ENCODE measurements around the gene CST5.
"Not testable (repeated sequence)": the region's sequence is repeated elsewhere in the genome, so short reads cannot be mapped to it uniquely, and the experiment has no call there.

The CST5 gene

GRCh38 chr20:23918101-23918862 lies 38.7 kb upstream of the CST5 start:
- no peaks in the 10 kb centered on the region for H3K27me3 ChIP-seq (ENCODE audit: control insufficient read depth, insufficient read depth, low read length)
- no peaks in the 10 kb centered on the region for H3K36me3 ChIP-seq (ENCODE audit: control insufficient read depth, low read depth, low read length)
- H3K4me3 ChIP-seq (ENCODE audit: low read length): no peak overlapping the region
- H3K27ac ChIP-seq (ENCODE audit: low read length): no peak overlapping the region
- no peaks in the 10 kb centered on the region for H3K4me1 ChIP-seq (ENCODE audit: control insufficient read depth, low read depth, low read length)
- no peak overlapping the region for H3K9ac ChIP-seq (ENCODE audit: low read length)
- H3K9me3 ChIP-seq (ENCODE audit: control insufficient read depth, low read depth, low read length): no peaks in the 10 kb centered on the region

- Histone ChIP-seq H3K27ac (ENCODE audit: low read length) (no peak overlapping the region), H3K9me3 (ENCODE audit: control insufficient read depth, low read depth, low read length) (no peaks in the 10 kb centered on the region), H3K4me1 (ENCODE audit: control insufficient read depth, low read depth, low read length) (no peaks in the 10 kb centered on the region), H3K4me3 (ENCODE audit: low read length) (no peak overlapping the region), H3K36me3 (ENCODE audit: control insufficient read depth, low read depth, low read length) (no peaks in the 10 kb centered on the region), H3K27me3 (ENCODE audit: control insufficient read depth, insufficient read depth, low read length) (no peaks in the 10 kb centered on the region), H3K9ac (ENCODE audit: low read length) (no peak overlapping the region)
Observed at GRCh38 chr20:23917024-23917725, 37.6 kb upstream of the CST5 start.

GRCh38 chr20:23915844-23916243 lies 36.3 kb upstream of the CST5 start:
- no peak overlapping the region for H3K9ac ChIP-seq (ENCODE audit: low read length)
- no peaks in the 10 kb centered on the region for H3K36me3 ChIP-seq (ENCODE audit: control insufficient read depth, low read depth, low read length)
- H3K27ac ChIP-seq (ENCODE audit: low read length): no peak overlapping the region
- H3K27me3 ChIP-seq (ENCODE audit: control insufficient read depth, insufficient read depth, low read length): no peaks in the 10 kb centered on the region
- H3K4me3 ChIP-seq (ENCODE audit: low read length): no peak overlapping the region
- H3K9me3 ChIP-seq (ENCODE audit: control insufficient read depth, low read depth, low read length): no peaks in the 10 kb centered on the region
- H3K4me1 ChIP-seq (ENCODE audit: control insufficient read depth, low read depth, low read length): no peaks in the 10 kb centered on the region

- not testable (repeated sequence) for H3K4me3 ChIP-seq (ENCODE audit: low read length); H3K27ac ChIP-seq (ENCODE audit: low read length); H3K9ac ChIP-seq (ENCODE audit: low read length); H3K27me3 ChIP-seq (ENCODE audit: control insufficient read depth, insufficient read depth, low read length); H3K9me3 ChIP-seq (ENCODE audit: control insufficient read depth, low read depth, low read length); H3K4me1 ChIP-seq (ENCODE audit: control insufficient read depth, low read depth, low read length); H3K36me3 ChIP-seq (ENCODE audit: control insufficient read depth, low read depth, low read length)
Observed at GRCh38 chr20:23914469-23914868, 34.9 kb upstream of the CST5 start.

- H3K4me1 ChIP-seq (ENCODE audit: control insufficient read depth, low read depth, low read length): no peaks in the 10 kb centered on the region
- no peak overlapping the region for H3K9ac ChIP-seq (ENCODE audit: low read length)
- H3K27me3 ChIP-seq (ENCODE audit: control insufficient read depth, insufficient read depth, low read length): no peaks in the 10 kb centered on the region
- H3K9me3 ChIP-seq (ENCODE audit: control insufficient read depth, low read depth, low read length): peaks cover 4% of the 10 kb centered on the region
- no peaks in the 10 kb centered on the region for H3K36me3 ChIP-seq (ENCODE audit: control insufficient read depth, low read depth, low read length)
- no peak overlapping the region for H3K4me3 ChIP-seq (ENCODE audit: low read length)
- H3K27ac ChIP-seq (ENCODE audit: low read length): no peak overlapping the region
Observed at GRCh38 chr20:23910210-23910609, 30.7 kb upstream of the CST5 start.

- Histone ChIP-seq H3K9ac (ENCODE audit: low read length) (no peak overlapping the region), H3K9me3 (ENCODE audit: control insufficient read depth, low read depth, low read length) (peaks cover 4% of the 10 kb centered on the region), H3K4me1 (ENCODE audit: control insufficient read depth, low read depth, low read length) (no peaks in the 10 kb centered on the region), H3K27me3 (ENCODE audit: control insufficient read depth, insufficient read depth, low read length) (no peaks in the 10 kb centered on the region), H3K36me3 (ENCODE audit: control insufficient read depth, low read depth, low read length) (no peaks in the 10 kb centered on the region), H3K27ac (ENCODE audit: low read length) (no peak overlapping the region), H3K4me3 (ENCODE audit: low read length) (no peak overlapping the region)
Observed at GRCh38 chr20:23909390-23909789, 29.8 kb upstream of the CST5 start.

- H3K4me3 ChIP-seq (ENCODE audit: low read length): no peak overlapping the region
- H3K4me1 ChIP-seq (ENCODE audit: control insufficient read depth, low read depth, low read length): no peaks in the 10 kb centered on the region
- peaks cover 7% of the 10 kb centered on the region for H3K9me3 ChIP-seq (ENCODE audit: control insufficient read depth, low read depth, low read length)
- H3K9ac ChIP-seq (ENCODE audit: low read length): no peak overlapping the region
- H3K36me3 ChIP-seq (ENCODE audit: control insufficient read depth, low read depth, low read length): no peaks in the 10 kb centered on the region
- H3K27ac ChIP-seq (ENCODE audit: low read length): no peak overlapping the region
- H3K27me3 ChIP-seq (ENCODE audit: control insufficient read depth, insufficient read depth, low read length): no peaks in the 10 kb centered on the region
Observed at GRCh38 chr20:23907579-23907978, 28.0 kb upstream of the CST5 start.

GRCh38 chr20:23902396-23902795 lies 22.8 kb upstream of the CST5 start:
- H3K4me3 ChIP-seq (ENCODE audit: low read length); H3K4me1 ChIP-seq (ENCODE audit: control insufficient read depth, low read depth, low read length); H3K36me3 ChIP-seq (ENCODE audit: control insufficient read depth, low read depth, low read length); H3K27me3 ChIP-seq (ENCODE audit: control insufficient read depth, insufficient read depth, low read length); H3K9me3 ChIP-seq (ENCODE audit: control insufficient read depth, low read depth, low read length); H3K9ac ChIP-seq (ENCODE audit: low read length); H3K27ac ChIP-seq (ENCODE audit: low read length): not testable (repeated sequence)

- H3K36me3 ChIP-seq (ENCODE audit: control insufficient read depth, low read depth, low read length); H3K4me3 ChIP-seq (ENCODE audit: low read length); H3K27ac ChIP-seq (ENCODE audit: low read length); H3K9ac ChIP-seq (ENCODE audit: low read length); H3K9me3 ChIP-seq (ENCODE audit: control insufficient read depth, low read depth, low read length); H3K27me3 ChIP-seq (ENCODE audit: control insufficient read depth, insufficient read depth, low read length); H3K4me1 ChIP-seq (ENCODE audit: control insufficient read depth, low read depth, low read length): not testable (repeated sequence)
Observed at GRCh38 chr20:23890867-23891266, 11.3 kb upstream of the CST5 start.

- Histone ChIP-seq H3K4me3 (ENCODE audit: low read length) (no peak overlapping the region), H3K9me3 (ENCODE audit: control insufficient read depth, low read depth, low read length) (no peaks in the 10 kb centered on the region), H3K27me3 (ENCODE audit: control insufficient read depth, insufficient read depth, low read length) (no peaks in the 10 kb centered on the region), H3K36me3 (ENCODE audit: control insufficient read depth, low read depth, low read length) (no peaks in the 10 kb centered on the region), H3K9ac (ENCODE audit: low read length) (no peak overlapping the region), H3K4me1 (ENCODE audit: control insufficient read depth, low read depth, low read length) (no peaks in the 10 kb centered on the region), H3K27ac (ENCODE audit: low read length) (no peak overlapping the region)
Observed at GRCh38 chr20:23889775-23890187, 10.2 kb upstream of the CST5 start.

GRCh38 chr20:23887856-23888255 lies 8.3 kb upstream of the CST5 start:
- H3K36me3 ChIP-seq (ENCODE audit: control insufficient read depth, low read depth, low read length): no peaks in the 10 kb centered on the region
- no peak overlapping the region for H3K9ac ChIP-seq (ENCODE audit: low read length)
- H3K9me3 ChIP-seq (ENCODE audit: control insufficient read depth, low read depth, low read length): no peaks in the 10 kb centered on the region
- no peaks in the 10 kb centered on the region for H3K4me1 ChIP-seq (ENCODE audit: control insufficient read depth, low read depth, low read length)
- no peak overlapping the region for H3K27ac ChIP-seq (ENCODE audit: low read length)
- no peaks in the 10 kb centered on the region for H3K27me3 ChIP-seq (ENCODE audit: control insufficient read depth, insufficient read depth, low read length)
- no peak overlapping the region for H3K4me3 ChIP-seq (ENCODE audit: low read length)

- Histone ChIP-seq H3K9ac (ENCODE audit: low read length) (no peak overlapping the region), H3K27ac (ENCODE audit: low read length) (no peak overlapping the region), H3K9me3 (ENCODE audit: control insufficient read depth, low read depth, low read length) (no peaks in the 10 kb centered on the region), H3K27me3 (ENCODE audit: control insufficient read depth, insufficient read depth, low read length) (no peaks in the 10 kb centered on the region), H3K36me3 (ENCODE audit: control insufficient read depth, low read depth, low read length) (no peaks in the 10 kb centered on the region), H3K4me3 (ENCODE audit: low read length) (no peak overlapping the region), H3K4me1 (ENCODE audit: control insufficient read depth, low read depth, low read length) (no peaks in the 10 kb centered on the region)
Observed at GRCh38 chr20:23884771-23885162, 5.2 kb upstream of the CST5 start.
